SK-N-SH (cell line): ENCODE data around the gene TRAF1.

Source experiments
- TF ChIP-seq, protein P1 (sequence below): fragments of 200-600 bp; sonication (generic); IDR thresholded peaks from 2 replicates; pipeline ENCODE4 v1.6.1; 2017; ENCODE audit warnings: antibody characterized with exemption, mild to moderate bottlenecking, moderate library complexity
- TF ChIP-seq, protein P2 (sequence below): IDR thresholded peaks from 2 replicates; pipeline ENCODE4 v1.6.1; 2012; ENCODE audit warnings: mild to moderate bottlenecking, low read depth, low read length, moderate library complexity
- TF ChIP-seq, protein P3 (sequence below): fragments of 150-350 bp; IDR thresholded peaks from 2 replicates; pipeline ENCODE4 v1.6.1; 2017; ENCODE audit warnings: antibody characterized with exemption, low read length, low read depth, borderline replicate concordance
- TF ChIP-seq, protein P4 (sequence below): IDR thresholded peaks from 2 replicates; pipeline ENCODE4 v1.4.0; 2012; ENCODE audit warnings: low read depth

- TF ChIP-seq, protein P1, sequence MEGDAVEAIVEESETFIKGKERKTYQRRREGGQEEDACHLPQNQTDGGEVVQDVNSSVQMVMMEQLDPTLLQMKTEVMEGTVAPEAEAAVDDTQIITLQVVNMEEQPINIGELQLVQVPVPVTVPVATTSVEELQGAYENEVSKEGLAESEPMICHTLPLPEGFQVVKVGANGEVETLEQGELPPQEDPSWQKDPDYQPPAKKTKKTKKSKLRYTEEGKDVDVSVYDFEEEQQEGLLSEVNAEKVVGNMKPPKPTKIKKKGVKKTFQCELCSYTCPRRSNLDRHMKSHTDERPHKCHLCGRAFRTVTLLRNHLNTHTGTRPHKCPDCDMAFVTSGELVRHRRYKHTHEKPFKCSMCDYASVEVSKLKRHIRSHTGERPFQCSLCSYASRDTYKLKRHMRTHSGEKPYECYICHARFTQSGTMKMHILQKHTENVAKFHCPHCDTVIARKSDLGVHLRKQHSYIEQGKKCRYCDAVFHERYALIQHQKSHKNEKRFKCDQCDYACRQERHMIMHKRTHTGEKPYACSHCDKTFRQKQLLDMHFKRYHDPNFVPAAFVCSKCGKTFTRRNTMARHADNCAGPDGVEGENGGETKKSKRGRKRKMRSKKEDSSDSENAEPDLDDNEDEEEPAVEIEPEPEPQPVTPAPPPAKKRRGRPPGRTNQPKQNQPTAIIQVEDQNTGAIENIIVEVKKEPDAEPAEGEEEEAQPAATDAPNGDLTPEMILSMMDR, result no peak
- TF ChIP-seq, protein P2, sequence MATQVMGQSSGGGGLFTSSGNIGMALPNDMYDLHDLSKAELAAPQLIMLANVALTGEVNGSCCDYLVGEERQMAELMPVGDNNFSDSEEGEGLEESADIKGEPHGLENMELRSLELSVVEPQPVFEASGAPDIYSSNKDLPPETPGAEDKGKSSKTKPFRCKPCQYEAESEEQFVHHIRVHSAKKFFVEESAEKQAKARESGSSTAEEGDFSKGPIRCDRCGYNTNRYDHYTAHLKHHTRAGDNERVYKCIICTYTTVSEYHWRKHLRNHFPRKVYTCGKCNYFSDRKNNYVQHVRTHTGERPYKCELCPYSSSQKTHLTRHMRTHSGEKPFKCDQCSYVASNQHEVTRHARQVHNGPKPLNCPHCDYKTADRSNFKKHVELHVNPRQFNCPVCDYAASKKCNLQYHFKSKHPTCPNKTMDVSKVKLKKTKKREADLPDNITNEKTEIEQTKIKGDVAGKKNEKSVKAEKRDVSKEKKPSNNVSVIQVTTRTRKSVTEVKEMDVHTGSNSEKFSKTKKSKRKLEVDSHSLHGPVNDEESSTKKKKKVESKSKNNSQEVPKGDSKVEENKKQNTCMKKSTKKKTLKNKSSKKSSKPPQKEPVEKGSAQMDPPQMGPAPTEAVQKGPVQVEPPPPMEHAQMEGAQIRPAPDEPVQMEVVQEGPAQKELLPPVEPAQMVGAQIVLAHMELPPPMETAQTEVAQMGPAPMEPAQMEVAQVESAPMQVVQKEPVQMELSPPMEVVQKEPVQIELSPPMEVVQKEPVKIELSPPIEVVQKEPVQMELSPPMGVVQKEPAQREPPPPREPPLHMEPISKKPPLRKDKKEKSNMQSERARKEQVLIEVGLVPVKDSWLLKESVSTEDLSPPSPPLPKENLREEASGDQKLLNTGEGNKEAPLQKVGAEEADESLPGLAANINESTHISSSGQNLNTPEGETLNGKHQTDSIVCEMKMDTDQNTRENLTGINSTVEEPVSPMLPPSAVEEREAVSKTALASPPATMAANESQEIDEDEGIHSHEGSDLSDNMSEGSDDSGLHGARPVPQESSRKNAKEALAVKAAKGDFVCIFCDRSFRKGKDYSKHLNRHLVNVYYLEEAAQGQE, result no peak
- TF ChIP-seq, protein P3, sequence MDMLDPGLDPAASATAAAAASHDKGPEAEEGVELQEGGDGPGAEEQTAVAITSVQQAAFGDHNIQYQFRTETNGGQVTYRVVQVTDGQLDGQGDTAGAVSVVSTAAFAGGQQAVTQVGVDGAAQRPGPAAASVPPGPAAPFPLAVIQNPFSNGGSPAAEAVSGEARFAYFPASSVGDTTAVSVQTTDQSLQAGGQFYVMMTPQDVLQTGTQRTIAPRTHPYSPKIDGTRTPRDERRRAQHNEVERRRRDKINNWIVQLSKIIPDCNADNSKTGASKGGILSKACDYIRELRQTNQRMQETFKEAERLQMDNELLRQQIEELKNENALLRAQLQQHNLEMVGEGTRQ, result no peak
- TF ChIP-seq, protein P4, sequence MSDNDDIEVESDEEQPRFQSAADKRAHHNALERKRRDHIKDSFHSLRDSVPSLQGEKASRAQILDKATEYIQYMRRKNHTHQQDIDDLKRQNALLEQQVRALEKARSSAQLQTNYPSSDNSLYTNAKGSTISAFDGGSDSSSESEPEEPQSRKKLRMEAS, result no peak
These were observed 2.1 kb upstream of the TRAF1 start for GRCh38 chr9:120928483-120929228.
